K562 (cell line): ENCODE data around the gene RSPRY1. TPM values are rescaled to one million over a fixed set of nuclear protein-coding genes. Genes with fewer than 3 reads are reported as not detected.
A peak's percentile ranks its signal among the peaks of the same experiment; 100 is the strongest.

Source experiments
- HDAC6 ChIP-seq: IDR thresholded peaks from 2 replicates; pipeline ENCODE4 v1.6.1; 2012; ENCODE audit warnings: low read depth, mild to moderate bottlenecking, control low read depth, inconsistent platforms, low read length, moderate library complexity
- KDM2B ChIP-seq: fragments of 250-450 bp; sonication (Bioruptor Pico); IDR thresholded peaks from 2 replicates; pipeline ENCODE4 v1.8.0; 2021; ENCODE audit warnings: mild to moderate bottlenecking, moderate library complexity
- OTX1 ChIP-seq: fragments of 450-650 bp; formaldehyde crosslinking; IDR thresholded peaks from 2 replicates; pipeline ENCODE4 v1.4.0; 2022; ENCODE audit warnings: mild to moderate bottlenecking
- SOX6 ChIP-seq: fragments of 450-650 bp; IDR thresholded peaks from 2 replicates; pipeline ENCODE4 v1.6.1; 2014; ENCODE audit warnings: mild to moderate bottlenecking
- polyA plus RNA-seq, 8 experiments: library from polyadenylated mRNA; depleted of rRNA in 4 of 8; stranded (reverse) in 5 of 8; unstranded in 3 of 8; fragments of >200 nt; fragmentation: Nextera tagmentation in 2 of 8; fragmentation: Illumina TruSeq in 1 of 8; extraction: Ambion mirVana in 2 of 8; extraction: Trizol in 1 of 8; gene quantifications; 2 replicates each; pipeline versions ENCODE4 v1.2.1 to v1.2.3, GENCODE V29; 2011 to 2014; ENCODE audit warnings: inconsistent platforms in 1 of 8, missing spikeins in 1 of 8
- total RNA-seq, 7 experiments: library from RNA; depleted of rRNA in 6 of 7; stranded (reverse); fragments of >200 nt in 6 of 7; fragmentation: Illumina TruSeq in 2 of 7; extraction: Trizol in 2 of 7; gene quantifications; 2 replicates each; pipeline versions ENCODE4 v1.2.1 to v1.2.3, GENCODE V29; 2011 to 2021; ENCODE audit warnings: low replicate concordance in 1 of 7
- TF ChIP-seq, protein P1 (sequence below): fragments of 250-450 bp; sonication (Bioruptor Pico); IDR thresholded peaks from 2 replicates; pipeline ENCODE4 v1.4.0; 2020; ENCODE audit warnings: mild to moderate bottlenecking, moderate library complexity
- TF ChIP-seq, protein P2 (sequence below): fragments of 250-450 bp; sonication (Bioruptor Pico); IDR thresholded peaks from 2 replicates; pipeline ENCODE4 v1.5.0; 2021
- TF ChIP-seq, protein P3 (sequence below): IDR thresholded peaks from 2 replicates; pipeline ENCODE4 v1.6.1; 2011; ENCODE audit warnings: borderline replicate concordance, low read depth, mild to moderate bottlenecking, moderate library complexity, low read length; ENCODE audit not compliant: insufficient read depth, poor library complexity, severe bottlenecking
- TF ChIP-seq, protein P4 (sequence below): IDR thresholded peaks from 3 replicates; pipeline ENCODE4 v1.6.1; 2011; ENCODE audit warnings: borderline replicate concordance, mild to moderate bottlenecking, moderate library complexity; ENCODE audit not compliant: insufficient read length; ENCODE audit errors: extremely low read depth

The RSPRY1 gene
- total and polyA plus RNA-seq, 9 of the 15 experiments (the other 6 are each of a cell fraction or from before 2014, with no cell fraction given) = 10.2 to 27.8 (median 20.8) TPM

DNA sequence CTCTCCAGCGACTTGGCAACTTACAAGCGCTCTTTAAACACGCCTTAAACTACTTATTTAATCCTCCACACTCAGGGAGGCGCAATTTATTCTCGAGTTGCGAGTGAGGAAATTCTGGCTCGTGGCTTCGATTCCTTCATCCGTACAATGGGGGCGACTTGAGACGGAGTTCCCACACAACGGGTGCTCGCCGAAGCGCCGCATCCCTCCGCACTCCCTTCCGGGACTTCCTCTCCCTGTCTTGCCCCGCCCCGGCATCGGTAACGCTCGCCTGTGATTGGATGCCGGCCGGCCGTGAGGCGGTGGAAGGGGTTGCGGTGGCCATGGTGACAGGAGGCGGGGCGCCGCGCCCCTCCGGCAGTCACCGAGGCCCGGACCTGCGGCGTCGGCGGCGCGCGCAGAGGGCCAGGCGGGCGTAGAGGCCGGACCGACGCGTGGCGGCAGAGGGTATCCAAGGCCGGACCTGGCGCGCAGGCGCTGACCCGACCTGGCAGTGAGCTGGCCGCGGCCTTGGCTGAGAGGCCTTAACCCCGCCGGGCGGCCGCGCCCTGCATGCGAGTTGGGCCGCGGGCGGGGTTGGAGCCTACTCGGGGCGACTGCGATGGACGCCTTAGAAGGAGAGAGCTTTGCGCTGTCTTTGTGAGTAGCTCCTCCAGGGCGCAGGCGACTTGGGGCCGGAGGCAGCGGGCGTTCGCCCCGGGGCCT, 58.8 kb downstream of the RSPRY1 start, which contains the start of gene ARL2BP (continued):
- TF ChIP-seq, protein P1, sequence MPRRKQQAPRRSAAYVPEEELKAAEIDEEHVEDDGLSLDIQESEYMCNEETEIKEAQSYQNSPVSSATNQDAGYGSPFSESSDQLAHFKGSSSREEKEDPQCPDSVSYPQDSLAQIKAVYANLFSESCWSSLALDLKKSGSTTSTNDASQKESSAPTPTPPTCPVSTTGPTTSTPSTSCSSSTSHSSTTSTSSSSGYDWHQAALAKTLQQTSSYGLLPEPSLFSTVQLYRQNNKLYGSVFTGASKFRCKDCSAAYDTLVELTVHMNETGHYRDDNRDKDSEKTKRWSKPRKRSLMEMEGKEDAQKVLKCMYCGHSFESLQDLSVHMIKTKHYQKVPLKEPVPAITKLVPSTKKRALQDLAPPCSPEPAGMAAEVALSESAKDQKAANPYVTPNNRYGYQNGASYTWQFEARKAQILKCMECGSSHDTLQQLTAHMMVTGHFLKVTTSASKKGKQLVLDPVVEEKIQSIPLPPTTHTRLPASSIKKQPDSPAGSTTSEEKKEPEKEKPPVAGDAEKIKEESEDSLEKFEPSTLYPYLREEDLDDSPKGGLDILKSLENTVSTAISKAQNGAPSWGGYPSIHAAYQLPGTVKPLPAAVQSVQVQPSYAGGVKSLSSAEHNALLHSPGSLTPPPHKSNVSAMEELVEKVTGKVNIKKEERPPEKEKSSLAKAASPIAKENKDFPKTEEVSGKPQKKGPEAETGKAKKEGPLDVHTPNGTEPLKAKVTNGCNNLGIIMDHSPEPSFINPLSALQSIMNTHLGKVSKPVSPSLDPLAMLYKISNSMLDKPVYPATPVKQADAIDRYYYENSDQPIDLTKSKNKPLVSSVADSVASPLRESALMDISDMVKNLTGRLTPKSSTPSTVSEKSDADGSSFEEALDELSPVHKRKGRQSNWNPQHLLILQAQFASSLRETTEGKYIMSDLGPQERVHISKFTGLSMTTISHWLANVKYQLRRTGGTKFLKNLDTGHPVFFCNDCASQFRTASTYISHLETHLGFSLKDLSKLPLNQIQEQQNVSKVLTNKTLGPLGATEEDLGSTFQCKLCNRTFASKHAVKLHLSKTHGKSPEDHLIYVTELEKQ (CRISPR knock-in tag) = no peak
- TF ChIP-seq HDAC6 (no peak), KDM2B (CRISPR knock-in tag) (no peak), OTX1 (CRISPR knock-in tag) (0 out of 2 replicates have a peak, but pooled peaks have one; percentile 63), SOX6 (peak; percentile 50; the same call in 1 of the 2 replicates)
- TF ChIP-seq, protein P2, sequence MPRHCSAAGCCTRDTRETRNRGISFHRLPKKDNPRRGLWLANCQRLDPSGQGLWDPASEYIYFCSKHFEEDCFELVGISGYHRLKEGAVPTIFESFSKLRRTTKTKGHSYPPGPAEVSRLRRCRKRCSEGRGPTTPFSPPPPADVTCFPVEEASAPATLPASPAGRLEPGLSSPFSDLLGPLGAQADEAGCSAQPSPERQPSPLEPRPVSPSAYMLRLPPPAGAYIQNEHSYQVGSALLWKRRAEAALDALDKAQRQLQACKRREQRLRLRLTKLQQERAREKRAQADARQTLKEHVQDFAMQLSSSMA (CRISPR knock-in tag) = no peak
- TF ChIP-seq, protein P3, sequence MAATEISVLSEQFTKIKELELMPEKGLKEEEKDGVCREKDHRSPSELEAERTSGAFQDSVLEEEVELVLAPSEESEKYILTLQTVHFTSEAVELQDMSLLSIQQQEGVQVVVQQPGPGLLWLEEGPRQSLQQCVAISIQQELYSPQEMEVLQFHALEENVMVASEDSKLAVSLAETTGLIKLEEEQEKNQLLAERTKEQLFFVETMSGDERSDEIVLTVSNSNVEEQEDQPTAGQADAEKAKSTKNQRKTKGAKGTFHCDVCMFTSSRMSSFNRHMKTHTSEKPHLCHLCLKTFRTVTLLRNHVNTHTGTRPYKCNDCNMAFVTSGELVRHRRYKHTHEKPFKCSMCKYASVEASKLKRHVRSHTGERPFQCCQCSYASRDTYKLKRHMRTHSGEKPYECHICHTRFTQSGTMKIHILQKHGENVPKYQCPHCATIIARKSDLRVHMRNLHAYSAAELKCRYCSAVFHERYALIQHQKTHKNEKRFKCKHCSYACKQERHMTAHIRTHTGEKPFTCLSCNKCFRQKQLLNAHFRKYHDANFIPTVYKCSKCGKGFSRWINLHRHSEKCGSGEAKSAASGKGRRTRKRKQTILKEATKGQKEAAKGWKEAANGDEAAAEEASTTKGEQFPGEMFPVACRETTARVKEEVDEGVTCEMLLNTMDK = no peak
- TF ChIP-seq, protein P4, sequence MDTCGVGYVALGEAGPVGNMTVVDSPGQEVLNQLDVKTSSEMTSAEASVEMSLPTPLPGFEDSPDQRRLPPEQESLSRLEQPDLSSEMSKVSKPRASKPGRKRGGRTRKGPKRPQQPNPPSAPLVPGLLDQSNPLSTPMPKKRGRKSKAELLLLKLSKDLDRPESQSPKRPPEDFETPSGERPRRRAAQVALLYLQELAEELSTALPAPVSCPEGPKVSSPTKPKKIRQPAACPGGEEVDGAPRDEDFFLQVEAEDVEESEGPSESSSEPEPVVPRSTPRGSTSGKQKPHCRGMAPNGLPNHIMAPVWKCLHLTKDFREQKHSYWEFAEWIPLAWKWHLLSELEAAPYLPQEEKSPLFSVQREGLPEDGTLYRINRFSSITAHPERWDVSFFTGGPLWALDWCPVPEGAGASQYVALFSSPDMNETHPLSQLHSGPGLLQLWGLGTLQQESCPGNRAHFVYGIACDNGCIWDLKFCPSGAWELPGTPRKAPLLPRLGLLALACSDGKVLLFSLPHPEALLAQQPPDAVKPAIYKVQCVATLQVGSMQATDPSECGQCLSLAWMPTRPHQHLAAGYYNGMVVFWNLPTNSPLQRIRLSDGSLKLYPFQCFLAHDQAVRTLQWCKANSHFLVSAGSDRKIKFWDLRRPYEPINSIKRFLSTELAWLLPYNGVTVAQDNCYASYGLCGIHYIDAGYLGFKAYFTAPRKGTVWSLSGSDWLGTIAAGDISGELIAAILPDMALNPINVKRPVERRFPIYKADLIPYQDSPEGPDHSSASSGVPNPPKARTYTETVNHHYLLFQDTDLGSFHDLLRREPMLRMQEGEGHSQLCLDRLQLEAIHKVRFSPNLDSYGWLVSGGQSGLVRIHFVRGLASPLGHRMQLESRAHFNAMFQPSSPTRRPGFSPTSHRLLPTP = no peak
